ENCODE data around the gene COPS8. TPM values are rescaled to one million over a fixed set of nuclear protein-coding genes. Genes with fewer than 3 reads are reported as not detected.

Gene COPS8
- 90.7 TPM for total RNA-seq
- long read RNA-seq, full-length matches to known transcripts, result 83 of 93 reads
- long read RNA-seq, partial matches to known transcripts, result 2 of 93 reads
- long read RNA-seq, other reads (novel, unspliced or antisense), result 8 of 93 reads

- intact Hi-C loops (cut with micrococcal nuclease), result no loop called here
- DNase-seq, result peak; percentile 98
- ATAC-seq, result peak; percentile 99
Observed at GRCh38 chr2:237085248-237086221, at the start of gene COPS8. TSS of gene COPS8 (plus strand) at chr2:237085889. CDS start at chr2:237085965, 76 bp downstream.

- no peak for DNase-seq
- intact Hi-C loops (cut with micrococcal nuclease), result no loop called here
- no peak for ATAC-seq
Observed at GRCh38 chr2:237039301-237040031, 46.2 kb upstream of the COPS8 start.

- intact Hi-C loops (cut with micrococcal nuclease), result no loop called here
- ATAC-seq, result peak; percentile 21
- DNase-seq, result peak; percentile 62
Observed at GRCh38 chr2:237041231-237041630, 44.5 kb upstream of the COPS8 start.

- intact Hi-C loops (cut with micrococcal nuclease), result no loop called here
- ATAC-seq (no peak), DNase-seq (no peak)
Observed at GRCh38 chr2:237042101-237042500, 43.6 kb upstream of the COPS8 start.

GRCh38 chr2:237043866-237044265 lies 41.8 kb upstream of the COPS8 start:
- DNase-seq, result no peak
- ATAC-seq, result no peak
- intact Hi-C loops (cut with micrococcal nuclease), result no loop called here

- ATAC-seq, result no peak
- no peak for DNase-seq
- intact Hi-C loops (cut with micrococcal nuclease), result no loop called here
Observed at GRCh38 chr2:237044281-237044680, 41.4 kb upstream of the COPS8 start.

- ATAC-seq (no peak), DNase-seq (no peak)
- intact Hi-C loops (cut with micrococcal nuclease), result no loop called here
Observed at GRCh38 chr2:237045449-237045848, 40.2 kb upstream of the COPS8 start.

- intact Hi-C loops (cut with micrococcal nuclease), result no loop called here
- DNase-seq, result no peak
- no peak for ATAC-seq
Observed at GRCh38 chr2:237048595-237048994, 37.1 kb upstream of the COPS8 start.

GRCh38 chr2:237051861-237052260 lies 33.8 kb upstream of the COPS8 start:
- ATAC-seq, result no peak

GRCh38 chr2:237053066-237053465 lies 32.6 kb upstream of the COPS8 start:
- intact Hi-C loops (cut with micrococcal nuclease), result no loop called here
- ATAC-seq, result no peak
- DNase-seq, result no peak

More at GRCh38 chr2:237051861-237052260, 33.8 kb upstream of the COPS8 start:
- no peak for DNase-seq
- intact Hi-C loops (cut with micrococcal nuclease), result no loop called here

GRCh38 chr2:237055386-237056100 lies 30.1 kb upstream of the COPS8 start:
- ATAC-seq (no peak), DNase-seq (no peak)
- intact Hi-C loops (cut with micrococcal nuclease), result no loop called here

- ATAC-seq, result no peak
- intact Hi-C loops (cut with micrococcal nuclease), result no loop called here
- no peak for DNase-seq
Observed at GRCh38 chr2:237056287-237056875, 29.3 kb upstream of the COPS8 start.

- DNase-seq, result no peak
- intact Hi-C loops (cut with micrococcal nuclease), result no loop called here
- ATAC-seq, result no peak
Observed at GRCh38 chr2:237057107-237057506, 28.6 kb upstream of the COPS8 start.

- intact Hi-C loops (cut with micrococcal nuclease), result no loop called here
- no peak for DNase-seq
Observed at GRCh38 chr2:237057893-237058300, 27.8 kb upstream of the COPS8 start.

GRCh38 chr2:237058423-237058822 lies 27.3 kb upstream of the COPS8 start:
- no peak for ATAC-seq
- no peak for DNase-seq
- intact Hi-C loops (cut with micrococcal nuclease), result no loop called here

More at GRCh38 chr2:237057893-237058300, 27.8 kb upstream of the COPS8 start:
- ATAC-seq, result no peak

- DNase-seq, result peak; percentile 32
- no peak for ATAC-seq
Observed at GRCh38 chr2:237059155-237059875, 26.4 kb upstream of the COPS8 start.

GRCh38 chr2:237060534-237061312 lies 25.0 kb upstream of the COPS8 start:
- peak; percentile 79 for ATAC-seq
- intact Hi-C loops (cut with micrococcal nuclease), result loop anchor here (5.0 kb wide), 1 partner anchor 708 kb away; no protein-coding TSS in a partner anchor
- DNase-seq, result no peak

More at GRCh38 chr2:237059155-237059875, 26.4 kb upstream of the COPS8 start:
- intact Hi-C loops (cut with micrococcal nuclease), result no loop called here
